ENCODE measurements around the gene SLC16A9.

- TF ChIP-seq CTCF (IDR thresholded peaks at IDR 0.05) (no peak), POLR2AphosphoS5 (IDR thresholded peaks at IDR 0.05; ENCODE audit: low read depth, low read length) (no peak)
Observed at GRCh38 chr10:59678884-59679301, 30.8 kb downstream of the SLC16A9 start.

All from Panc1 (cell line).